Activated CD4-positive, CD25-positive, alpha-beta regulatory T cell (primary cell): ENCODE results near the gene AP5Z1.

Source experiments
- DNase-seq, 4 experiments: peaks; one replicate each; lab custom pipeline; 2025; lab: John Stamatoyannopoulos, UW

The AP5Z1 gene

DNA sequence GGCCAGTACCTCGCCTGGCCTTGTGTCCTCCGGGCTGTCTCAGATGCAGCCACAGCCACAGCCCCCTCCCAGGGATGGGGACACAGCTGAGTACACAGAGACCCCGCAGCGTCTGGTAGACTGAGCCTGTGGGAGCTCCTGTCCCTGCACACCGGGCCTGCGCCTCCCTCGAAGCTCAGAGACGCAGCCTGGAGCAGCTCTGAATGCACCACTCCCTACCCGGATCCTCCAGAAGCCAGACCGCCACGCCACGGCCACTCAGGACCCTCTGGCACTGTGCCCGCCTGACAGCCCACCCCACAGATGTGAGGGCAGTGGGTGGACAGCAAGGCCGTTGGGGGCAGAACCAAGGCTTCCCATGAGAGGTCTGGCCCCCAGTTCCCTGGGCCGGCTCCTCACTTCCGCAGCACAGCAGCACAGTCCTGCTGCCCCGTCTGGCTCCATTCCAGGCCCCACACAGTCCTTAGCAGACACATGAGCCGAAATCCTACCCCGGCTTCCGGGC lies 45.6 kb downstream of the AP5Z1 start:
- no peak for DNase-seq

DNA sequence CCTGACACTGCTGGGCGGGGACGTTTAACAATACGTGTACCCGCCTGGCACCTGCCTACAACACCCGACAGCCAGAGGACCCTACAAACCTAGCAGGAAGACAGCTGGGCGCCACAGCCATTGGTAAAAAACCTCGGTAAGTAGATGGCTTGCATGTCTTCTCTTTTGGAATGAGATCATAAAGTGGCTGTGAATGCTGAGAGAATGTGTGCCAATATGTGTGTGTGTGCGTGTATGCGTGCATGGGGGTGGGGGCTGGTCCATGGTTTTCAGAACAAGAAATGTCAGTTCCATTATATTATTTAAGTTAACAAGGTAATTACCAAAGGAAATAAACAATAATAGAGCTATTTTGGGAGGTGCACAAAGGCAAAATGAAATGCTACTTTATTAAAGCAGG lies 47.3 kb downstream of the AP5Z1 start:
- no peak for DNase-seq

DNA sequence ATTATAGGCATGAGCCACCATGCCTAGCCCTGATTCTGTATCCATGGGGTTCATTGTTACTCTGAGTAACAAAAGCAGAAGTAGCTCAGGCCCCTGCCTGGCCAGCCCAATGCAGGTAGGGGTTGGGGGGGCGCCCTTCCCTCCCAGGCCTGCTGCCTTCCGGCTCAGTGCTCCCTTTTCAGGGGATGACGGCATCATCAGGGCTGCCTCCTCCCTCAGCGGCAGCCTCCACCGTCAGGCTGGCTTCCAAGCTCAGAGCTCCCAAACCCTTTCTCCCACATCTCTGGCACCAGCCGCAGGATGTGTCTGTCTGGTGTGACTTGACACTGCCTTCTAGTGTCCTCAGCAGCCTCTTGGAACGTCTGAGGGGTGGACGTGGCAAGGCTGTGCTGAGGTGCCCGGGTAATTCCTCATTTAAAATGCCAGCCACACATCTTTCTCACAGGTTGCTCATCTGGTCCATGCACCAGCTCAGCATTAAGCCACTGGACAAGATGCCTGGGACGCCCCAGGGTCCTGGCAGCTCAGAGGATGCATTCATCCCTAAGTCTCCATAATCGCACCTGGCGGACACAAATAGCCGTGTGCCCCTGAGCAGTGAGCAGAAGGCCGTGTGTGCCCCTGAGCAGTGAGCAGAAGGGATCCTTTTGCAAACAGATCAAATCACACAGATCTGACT lies 48.2 kb downstream of the AP5Z1 start:
- no peak for DNase-seq

DNA sequence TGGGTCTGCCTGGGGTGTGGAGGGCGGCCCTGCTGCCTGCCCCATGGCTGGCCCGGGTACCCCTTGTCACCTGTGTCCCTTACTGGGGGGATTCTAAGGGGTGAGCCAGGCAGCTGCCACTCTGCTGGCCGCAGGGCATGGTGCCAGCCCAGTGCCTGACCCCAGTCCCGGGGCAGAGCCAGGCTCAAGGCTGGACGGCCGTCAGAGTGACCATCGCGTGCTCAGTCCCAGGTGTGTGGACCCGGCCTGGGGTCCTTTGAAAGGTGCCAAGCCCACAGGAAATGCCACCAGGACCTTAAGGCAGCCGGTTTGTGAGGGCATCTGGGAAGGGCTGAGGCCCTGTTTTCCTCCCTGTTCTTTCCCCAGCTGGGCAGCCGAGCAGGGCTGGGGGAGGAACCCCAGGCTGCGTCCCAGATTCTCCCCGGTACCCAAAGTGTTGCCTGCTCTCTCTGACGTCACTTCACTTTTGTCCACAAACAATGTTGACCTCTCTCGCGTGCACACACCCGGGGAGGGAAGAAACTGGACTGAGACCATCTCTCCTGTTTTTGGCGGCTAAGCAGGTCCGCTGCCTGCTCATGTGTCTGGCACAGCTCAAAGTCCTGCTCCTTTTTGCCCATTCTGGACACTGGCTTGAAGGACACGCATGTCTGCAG lies 48.8 kb downstream of the AP5Z1 start:
- DNase-seq, result no peak

DNA sequence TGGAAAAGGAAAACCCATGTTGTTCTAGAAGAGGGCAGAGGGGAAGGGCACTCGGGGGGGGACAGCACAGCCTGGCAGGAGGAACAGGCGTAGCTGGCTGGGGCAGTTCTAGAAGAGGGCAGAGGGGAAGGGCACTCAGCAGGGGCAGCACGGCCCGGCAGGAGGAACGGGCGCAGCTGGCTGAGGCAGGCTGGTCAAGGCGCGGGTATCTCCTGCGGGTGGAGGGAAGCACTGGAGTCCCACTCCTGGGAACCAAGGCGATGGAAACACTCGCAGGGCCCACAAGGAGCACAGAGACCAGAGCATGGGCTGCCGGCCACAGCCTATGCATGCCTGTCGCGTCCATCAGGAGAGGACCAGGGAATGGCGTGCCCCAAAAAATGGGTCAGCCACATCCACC lies 49.7 kb downstream of the AP5Z1 start:
- DNase-seq, result no peak

DNA sequence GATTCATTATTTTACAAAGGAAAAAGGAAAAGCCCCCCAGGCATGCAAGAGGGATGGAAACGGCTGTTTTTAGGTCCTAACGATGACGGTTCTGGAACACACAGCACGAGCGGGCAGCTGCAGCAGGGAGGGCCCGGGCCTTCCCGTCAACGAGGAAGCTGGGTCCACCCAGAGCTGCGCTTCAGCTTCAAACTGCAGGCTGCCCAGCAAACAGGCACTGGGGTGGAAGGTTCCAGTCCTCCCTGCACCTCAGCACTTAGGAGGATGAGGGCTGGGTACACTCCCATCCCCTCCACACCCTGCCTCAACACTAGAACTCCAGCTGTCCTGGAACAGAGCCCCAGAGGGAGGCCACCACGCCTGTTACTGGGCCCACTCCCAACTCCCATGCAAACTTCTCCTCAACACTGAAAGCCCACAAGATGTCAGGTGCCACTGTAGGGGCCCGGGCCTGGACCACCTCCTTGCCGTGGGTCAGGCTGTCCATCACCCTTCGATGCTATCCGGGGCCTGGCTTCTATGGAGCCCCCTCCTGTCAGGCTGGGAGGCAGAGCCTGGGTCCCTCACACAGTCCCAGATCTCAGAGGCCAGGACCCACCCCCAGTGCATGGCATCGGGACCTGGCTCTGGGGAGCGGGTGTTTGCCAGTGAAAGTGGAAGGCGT lies 53.4 kb downstream of the AP5Z1 start:
- DNase-seq, result no peak

DNA sequence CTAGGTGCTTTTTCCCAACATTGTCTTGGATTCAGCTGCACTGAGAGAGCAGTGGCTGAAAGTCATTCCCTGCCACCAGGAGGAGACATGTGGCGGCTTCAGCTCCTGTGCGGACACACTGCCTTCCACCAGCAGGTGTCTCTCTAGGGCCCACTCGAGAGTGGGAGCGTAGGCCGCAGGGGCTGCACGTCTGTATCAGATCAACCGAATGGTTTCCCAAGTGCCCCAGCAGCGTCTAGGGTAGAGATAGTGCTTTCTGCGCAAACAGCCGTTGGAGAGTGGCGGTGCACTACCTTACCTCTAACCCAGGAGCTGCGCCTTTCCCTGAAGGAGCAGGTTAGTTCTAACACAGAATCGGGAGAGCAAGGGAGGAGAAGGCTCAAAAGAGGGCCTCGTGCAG lies 54.8 kb downstream of the AP5Z1 start:
- no peak for DNase-seq

DNA sequence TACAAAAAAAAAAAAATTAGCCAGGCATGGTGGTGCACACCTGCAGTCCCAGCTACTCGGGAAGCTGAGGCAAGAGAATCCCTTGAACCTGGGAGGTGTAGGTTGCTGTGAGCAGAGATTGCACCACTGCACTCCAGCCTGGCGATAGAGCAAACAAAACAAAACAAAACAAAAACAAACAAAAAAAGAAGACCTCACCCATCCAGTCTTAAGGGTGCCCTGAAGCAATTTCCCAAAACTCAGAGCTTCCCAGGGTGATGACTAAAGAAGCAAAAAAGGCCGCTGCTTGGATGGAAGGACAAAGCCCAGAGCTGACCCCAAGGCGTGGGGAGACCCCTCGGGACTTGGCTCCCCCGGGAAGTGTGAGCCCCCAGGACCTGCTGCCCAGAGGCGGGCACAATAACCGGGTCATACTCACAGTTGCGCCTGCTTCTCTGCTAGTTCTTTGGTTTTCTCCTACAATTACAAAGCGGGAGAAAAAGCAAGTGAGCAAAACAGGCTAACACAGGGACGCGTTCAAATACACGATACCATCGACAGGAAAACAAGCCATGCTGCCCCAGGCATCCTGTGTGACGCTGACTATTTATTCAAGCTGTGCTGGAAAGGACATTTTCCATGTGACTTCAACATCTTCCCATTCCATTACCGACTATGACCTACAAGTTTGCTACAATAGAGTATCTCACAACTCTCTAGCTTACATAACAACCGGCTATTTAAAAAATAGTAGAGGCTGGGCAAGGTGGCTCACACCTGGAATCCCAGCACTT lies 56.5 kb downstream of the AP5Z1 start:
- DNase-seq, result no peak

DNA sequence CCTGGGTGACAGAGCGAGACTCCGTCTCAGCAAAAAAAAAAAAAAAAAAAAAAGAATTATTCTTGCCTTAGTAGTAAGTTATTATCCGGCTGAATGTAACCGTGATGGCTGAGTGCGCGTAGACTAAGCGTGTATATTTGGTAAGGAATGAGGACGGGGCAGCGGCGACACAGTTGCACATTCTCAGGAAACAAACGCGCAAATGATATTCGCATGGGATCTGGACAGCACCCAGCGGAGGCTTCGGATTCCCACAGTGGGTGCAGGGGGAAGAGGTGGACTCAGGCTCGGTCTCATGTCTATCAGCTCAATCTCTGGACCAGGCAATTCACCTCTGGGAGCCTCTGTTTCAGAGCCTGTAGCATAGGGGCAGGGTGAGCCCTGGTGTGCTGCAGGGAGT lies 57.3 kb downstream of the AP5Z1 start:
- DNase-seq, result no peak

DNA sequence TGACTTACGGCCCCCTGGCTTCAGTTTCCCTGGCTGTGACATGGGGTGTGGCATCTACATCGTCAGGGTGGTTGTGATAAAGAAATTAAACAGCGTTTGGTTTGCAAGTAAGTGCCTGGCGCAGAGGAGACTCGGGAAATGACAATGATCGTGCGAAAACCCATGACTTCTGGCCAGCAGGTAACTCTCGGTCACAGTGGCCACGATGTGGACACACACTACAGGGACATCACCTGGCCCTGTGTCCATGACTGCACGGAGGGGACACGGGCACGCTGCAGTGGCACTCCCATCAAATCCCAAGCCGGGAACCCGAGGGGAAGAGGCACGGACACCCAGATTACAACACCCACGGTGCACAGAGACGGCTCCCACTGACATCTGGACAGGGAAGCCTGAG lies 57.8 kb downstream of the AP5Z1 start:
- no peak for DNase-seq

DNA sequence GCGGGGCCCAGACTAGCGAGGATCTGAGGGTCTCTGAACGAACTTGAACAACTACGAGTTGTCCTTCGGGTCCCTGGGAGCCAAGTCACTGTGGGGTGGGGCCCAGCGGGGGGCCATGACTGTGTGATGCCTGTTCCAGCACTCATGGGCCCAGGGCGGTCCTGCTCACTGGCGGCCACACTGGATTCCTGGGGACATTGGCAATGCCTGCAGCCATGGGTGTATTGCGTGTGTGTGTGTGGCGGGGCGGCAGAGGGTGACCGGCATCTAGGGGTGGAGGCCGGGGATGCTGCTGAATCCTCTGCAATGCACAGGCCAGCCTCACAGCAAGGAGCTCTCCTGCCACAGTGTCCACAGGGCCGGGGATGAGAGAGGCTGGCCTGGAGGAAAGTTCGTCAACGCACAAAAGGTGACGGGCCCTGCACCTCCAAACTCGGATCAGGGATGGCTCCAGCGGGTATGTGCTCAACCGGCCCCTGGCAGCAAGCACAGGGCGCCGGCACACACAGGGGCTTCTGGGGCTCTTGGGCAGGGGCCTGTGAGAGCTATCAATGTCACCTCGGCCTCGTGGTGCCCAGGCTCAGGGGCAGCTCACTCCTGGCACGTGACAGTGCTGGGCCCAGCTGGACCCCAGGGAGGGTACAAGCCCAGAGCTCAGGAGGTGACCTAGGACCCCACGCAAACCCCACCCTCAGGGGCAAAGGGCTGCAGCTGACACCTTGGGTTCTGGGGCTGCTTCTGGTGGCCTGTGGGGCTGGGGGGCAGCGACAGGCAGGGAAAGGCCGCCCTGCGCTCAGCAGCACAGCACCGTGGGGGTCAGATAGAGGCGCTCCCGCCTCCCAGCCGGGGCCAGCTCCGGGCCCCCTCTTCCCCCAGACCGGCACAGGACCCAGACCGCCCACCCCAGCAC lies 58.5 kb downstream of the AP5Z1 start:
- no peak for DNase-seq

DNA sequence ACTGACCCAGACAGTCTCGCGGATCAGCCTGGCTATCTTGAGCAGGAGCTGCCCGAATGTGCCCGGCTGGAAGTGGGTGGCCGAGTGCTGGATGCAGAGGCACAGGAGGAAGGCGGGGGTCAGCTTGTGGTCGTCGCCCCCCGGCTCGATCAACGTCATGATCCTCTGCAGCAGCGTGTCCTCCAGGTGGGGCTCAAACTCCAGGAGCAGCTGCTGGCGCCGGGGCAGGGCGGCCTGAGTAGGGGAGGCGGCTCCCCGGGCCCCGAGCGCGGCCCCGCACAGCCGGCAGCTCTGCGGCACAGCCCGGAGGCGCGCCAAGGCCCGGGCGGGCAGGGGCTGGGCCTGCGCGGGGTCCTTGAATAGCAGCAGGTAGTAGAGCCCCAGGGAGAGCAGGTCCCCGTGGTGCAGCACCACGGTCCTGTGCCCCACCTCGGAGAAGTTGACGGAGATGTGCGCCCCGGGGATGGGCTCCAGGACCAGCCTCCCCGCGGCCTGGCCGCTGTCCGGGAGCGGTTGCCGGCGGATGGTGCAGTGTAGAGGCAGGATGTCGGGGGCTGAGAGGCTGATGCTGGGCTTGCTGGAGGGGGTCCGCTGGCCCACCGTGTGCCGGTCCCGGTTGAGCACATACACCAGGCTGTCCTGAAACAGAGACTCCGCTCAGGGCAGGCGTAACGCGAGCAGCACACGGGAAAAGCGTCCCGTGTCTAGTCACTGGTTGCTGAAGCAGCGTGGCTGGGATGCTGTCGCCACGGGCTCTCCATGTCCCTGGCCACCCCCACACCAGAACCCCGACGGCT lies 59.4 kb downstream of the AP5Z1 start:
- DNase-seq, result no peak

DNA sequence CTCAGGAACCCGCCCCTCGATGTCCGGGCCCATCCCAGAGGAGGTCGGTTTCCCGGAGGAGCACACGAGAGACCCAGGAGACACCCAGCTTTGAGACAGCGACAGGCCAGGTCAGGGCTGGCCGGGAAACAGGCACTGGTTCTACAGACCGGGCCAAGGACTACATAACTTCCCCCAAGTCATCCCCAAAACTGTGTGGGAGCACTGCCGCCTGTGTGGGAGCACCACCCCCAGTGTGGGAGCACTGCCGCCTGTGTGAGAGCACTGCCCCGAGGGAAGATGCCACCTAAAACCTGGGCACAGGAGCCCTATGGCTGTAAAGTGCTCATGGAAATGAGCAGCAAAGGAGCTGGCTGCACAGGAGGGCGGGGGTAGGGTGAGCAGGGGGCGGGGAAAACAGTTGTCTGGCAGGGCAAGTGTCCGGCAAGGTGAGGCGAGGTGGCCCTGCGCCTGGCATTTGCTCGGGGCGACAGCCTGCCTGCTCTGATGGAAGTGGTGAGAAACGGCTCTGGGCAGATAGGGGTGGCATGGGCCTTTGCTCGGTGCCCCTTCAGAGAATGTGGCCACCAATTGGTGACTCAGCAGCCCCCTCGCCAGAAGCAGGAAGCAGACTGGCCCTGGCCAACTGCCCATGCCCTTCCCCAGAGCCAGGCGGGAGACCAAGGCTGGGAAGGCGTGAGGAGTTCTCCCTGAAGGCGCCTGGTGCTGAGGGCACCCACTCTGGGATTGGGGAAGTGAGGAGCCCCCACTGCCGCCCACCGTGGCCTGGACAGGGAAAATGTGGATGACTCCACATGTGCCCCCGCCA lies 60.2 kb downstream of the AP5Z1 start:
- DNase-seq, result no peak

DNA sequence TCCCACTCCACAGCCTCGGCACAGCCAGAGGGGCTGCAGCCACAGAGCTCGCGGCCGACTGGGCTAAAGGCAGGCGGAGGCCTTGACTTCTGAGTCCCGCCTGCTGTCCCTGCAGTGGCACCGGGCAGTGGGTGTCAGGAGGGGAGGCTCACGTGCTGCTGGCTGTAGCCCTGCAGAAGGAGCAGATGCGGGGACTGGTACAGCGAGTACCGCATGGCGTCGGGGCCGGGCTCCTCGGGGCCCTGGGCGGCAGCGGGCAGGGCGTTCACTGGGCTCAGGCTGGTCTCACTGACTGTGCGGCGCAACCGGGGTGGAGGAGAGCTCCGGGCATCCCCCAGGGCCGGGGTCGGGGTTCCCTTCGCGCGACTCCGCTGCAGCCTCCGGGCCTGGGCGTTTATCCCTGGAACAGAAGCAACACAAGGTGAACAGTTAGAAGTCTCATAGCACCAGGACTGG lies 60.8 kb downstream of the AP5Z1 start:
- no peak for DNase-seq

DNA sequence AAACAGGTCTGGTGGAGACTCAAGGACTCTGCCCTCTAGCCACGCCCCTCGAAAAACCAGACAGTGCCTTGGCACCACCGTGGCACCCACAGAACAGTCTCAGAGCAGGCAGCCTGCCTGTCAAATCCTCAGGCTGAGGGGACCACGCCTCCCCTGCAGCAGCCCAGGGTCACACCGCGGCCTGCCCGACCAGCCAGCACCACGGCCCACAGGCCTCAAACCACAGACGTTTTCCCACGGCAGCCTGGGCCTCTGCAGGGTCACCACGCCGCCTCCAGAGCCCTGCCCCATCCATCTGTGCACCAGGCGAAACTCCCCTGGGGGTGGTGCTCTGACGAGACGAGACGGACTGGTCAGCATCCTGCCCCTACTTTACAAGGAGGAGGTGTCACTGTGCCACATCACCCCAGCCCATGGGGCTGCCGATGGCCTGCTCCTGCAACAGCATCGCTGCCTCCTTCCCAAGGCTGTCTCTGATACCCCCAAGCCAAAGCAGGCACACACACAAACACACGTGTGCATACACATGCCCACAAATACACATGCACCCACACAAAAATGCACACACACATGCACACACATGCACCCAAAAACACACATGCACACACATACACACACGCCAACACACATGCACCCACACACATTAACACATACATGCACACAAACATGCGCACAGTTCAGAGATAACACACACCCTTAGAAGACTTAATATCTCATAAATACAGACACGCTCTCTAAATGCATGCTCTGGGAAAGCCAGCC lies 61.8 kb downstream of the AP5Z1 start:
- no peak for DNase-seq

DNA sequence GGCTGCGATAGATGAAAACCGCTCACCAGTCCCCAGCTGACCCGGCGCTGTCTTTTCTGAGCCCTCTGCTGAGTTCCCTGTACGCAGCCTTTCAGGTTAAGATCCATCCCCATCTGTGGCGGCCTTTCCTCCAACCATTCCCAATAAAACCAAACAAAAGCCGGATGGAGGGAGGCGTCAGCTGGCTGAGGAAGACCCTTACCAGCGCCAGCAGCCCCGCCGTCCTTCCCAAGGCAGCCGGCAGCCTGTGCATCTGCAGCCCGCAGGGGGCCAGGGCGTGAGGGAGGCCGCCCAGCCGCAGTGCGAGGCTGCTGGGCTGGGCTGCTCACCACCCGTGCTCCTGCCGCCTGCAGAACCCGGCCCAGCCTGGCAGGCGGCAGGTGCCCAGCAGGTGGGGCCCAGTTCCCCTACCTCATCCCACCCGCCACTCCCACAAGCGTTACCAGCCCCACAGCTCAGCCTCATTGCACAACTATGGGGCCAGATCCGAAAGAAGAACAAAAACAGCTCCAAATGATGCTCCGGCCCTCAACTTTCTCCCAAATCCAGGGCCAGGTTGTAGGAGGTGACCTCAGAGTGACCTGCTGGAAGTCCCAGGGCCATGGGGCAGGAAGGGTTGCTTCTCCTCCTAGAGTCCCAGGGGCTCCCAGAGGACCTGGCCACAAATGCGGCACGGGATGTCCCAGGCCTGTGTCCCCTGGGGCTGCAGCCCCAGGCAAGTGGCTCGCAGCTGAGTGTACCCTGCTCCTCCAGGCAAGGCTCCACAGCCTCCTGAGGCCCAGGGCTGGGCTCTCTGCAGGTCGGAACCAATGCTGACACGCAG lies 62.6 kb downstream of the AP5Z1 start:
- no peak for DNase-seq

DNA sequence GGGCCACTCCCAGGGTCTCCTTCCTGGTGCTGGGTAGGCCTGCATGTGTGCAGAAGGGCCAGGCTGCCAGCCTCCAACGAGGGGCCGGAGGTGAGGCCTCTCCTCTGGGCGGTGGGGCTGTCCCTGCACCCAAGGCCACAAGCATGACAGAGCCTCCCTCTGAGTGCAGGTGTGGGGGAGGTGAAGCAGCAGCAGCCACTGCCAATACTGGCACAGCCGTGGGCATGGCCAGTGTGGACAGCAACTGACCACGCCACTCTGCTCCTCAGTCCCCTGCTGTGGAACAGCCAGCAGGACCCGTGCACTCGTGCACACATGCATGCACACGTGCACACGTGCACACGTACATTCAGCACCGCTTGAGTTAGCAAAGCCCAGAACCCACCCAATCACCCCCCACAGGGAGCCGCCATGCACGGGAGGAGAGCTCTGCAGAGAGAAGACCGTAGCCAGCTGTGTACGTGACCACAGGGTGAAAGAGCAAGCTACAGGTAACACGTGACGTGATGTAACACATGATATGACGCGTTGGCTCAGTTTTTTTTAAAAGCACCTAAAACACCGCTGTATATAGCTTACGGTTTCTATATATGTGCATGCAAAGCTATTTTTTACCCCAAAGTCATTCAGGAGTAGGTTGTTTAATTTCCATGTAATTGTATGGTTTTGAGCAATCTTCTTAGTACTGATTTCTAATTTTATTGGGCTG lies 63.4 kb downstream of the AP5Z1 start:
- DNase-seq, result no peak
